ENCODE data around the gene SLC34A3.

The SLC34A3 gene

GRCh38 chr9:137278061-137278701 lies 47.5 kb downstream of the SLC34A3 start:
- peak overlapping the region; percentile 81 for H3K4me3 ChIP-seq (ENCODE audit: severe bottlenecking)
- H3K9me3 ChIP-seq (ENCODE audit: severe bottlenecking): no peaks in the 10 kb centered on the region
- TF ChIP-seq CTCF (IDR thresholded peaks at IDR 0.05; ENCODE audit: poor library complexity, severe bottlenecking): no peak
- peaks cover 37% of the 10 kb centered on the region for H3K36me3 ChIP-seq (ENCODE audit: low read depth)
- H3K27ac ChIP-seq (ENCODE audit: poor library complexity, severe bottlenecking): peak overlapping the region; percentile 88
- H3K27me3 ChIP-seq (ENCODE audit: insufficient read depth, poor library complexity, severe bottlenecking): no peaks in the 10 kb centered on the region
- ATAC-seq (ENCODE audit: low read depth) (peak; percentile 2), DNase-seq (ENCODE audit: low spot score) (peak; percentile 73)
- peaks cover 18% of the 10 kb centered on the region for H3K4me1 ChIP-seq (ENCODE audit: insufficient read depth, poor library complexity, severe bottlenecking)

- H3K4me3 ChIP-seq (ENCODE audit: severe bottlenecking): peak overlapping the region; percentile 81
- DNase-seq (ENCODE audit: low spot score) (no peak), ATAC-seq (ENCODE audit: low read depth) (no peak)
- no peak for TF ChIP-seq CTCF (IDR thresholded peaks at IDR 0.05; ENCODE audit: poor library complexity, severe bottlenecking)
- H3K9me3 ChIP-seq (ENCODE audit: severe bottlenecking): no peaks in the 10 kb centered on the region
- peak overlapping the region; percentile 88 for H3K27ac ChIP-seq (ENCODE audit: poor library complexity, severe bottlenecking)
- H3K36me3 ChIP-seq (ENCODE audit: low read depth): peaks cover 42% of the 10 kb centered on the region
- peaks cover 14% of the 10 kb centered on the region for H3K4me1 ChIP-seq (ENCODE audit: insufficient read depth, poor library complexity, severe bottlenecking)
- no peaks in the 10 kb centered on the region for H3K27me3 ChIP-seq (ENCODE audit: insufficient read depth, poor library complexity, severe bottlenecking)
Observed at GRCh38 chr9:137278721-137279711, 48.3 kb downstream of the SLC34A3 start.

GRCh38 chr9:137279741-137280473 lies 49.2 kb downstream of the SLC34A3 start:
- peaks cover 42% of the 10 kb centered on the region for H3K36me3 ChIP-seq (ENCODE audit: low read depth)
- H3K4me1 ChIP-seq (ENCODE audit: insufficient read depth, poor library complexity, severe bottlenecking): peaks cover 8% of the 10 kb centered on the region
- ATAC-seq (ENCODE audit: low read depth) (no peak), DNase-seq (ENCODE audit: low spot score) (no peak)
- no peak for TF ChIP-seq CTCF (IDR thresholded peaks at IDR 0.05; ENCODE audit: poor library complexity, severe bottlenecking)
- H3K27me3 ChIP-seq (ENCODE audit: insufficient read depth, poor library complexity, severe bottlenecking): no peaks in the 10 kb centered on the region
- no peak overlapping the region for H3K4me3 ChIP-seq (ENCODE audit: severe bottlenecking)
- H3K9me3 ChIP-seq (ENCODE audit: severe bottlenecking): no peaks in the 10 kb centered on the region
- H3K27ac ChIP-seq (ENCODE audit: poor library complexity, severe bottlenecking): no peak overlapping the region

- Histone ChIP-seq H3K27me3 (ENCODE audit: insufficient read depth, poor library complexity, severe bottlenecking) (no peaks in the 10 kb centered on the region), H3K27ac (ENCODE audit: poor library complexity, severe bottlenecking) (no peak overlapping the region), H3K4me1 (ENCODE audit: insufficient read depth, poor library complexity, severe bottlenecking) (peaks cover 8% of the 10 kb centered on the region), H3K36me3 (ENCODE audit: low read depth) (peaks cover 42% of the 10 kb centered on the region), H3K9me3 (ENCODE audit: severe bottlenecking) (no peaks in the 10 kb centered on the region), H3K4me3 (ENCODE audit: severe bottlenecking) (no peak overlapping the region)
- ATAC-seq (ENCODE audit: low read depth) (no peak), DNase-seq (ENCODE audit: low spot score) (no peak)
- no peak for TF ChIP-seq CTCF (IDR thresholded peaks at IDR 0.05; ENCODE audit: poor library complexity, severe bottlenecking)
Observed at GRCh38 chr9:137280474-137281344, 50.0 kb downstream of the SLC34A3 start.

All from RWPE2 (cell line).